ENCODE measurements around the gene DYNC1LI1.

DYNC1LI1 gene

GRCh38 chr3:32570421-32571191, at the start of gene DYNC1LI1:
TSS of gene DYNC1LI1 (minus strand) at chr3:32570858. CDS start at chr3:32570770, 88 bp downstream.
- peak within 1 kb of the TSS; percentile 82 for H3K4me3 ChIP-seq (ENCODE audit: low read depth, low read length)
- no peak for TF ChIP-seq CTCF (IDR thresholded peaks at IDR 0.05; ENCODE audit: control insufficient read depth, extremely low read depth, insufficient read depth)
- peak; percentile 56 for DNase-seq (ENCODE audit: low read depth)

GRCh38 chr3:32619395-32619794, 48.7 kb upstream of the DYNC1LI1 start:
- DNase-seq (ENCODE audit: low read depth) = no peak
- TF ChIP-seq CTCF (IDR thresholded peaks at IDR 0.05; ENCODE audit: control insufficient read depth, extremely low read depth, insufficient read depth) = no peak
- H3K4me3 ChIP-seq (ENCODE audit: low read depth, low read length) = no peak overlapping the region

- DNase-seq (ENCODE audit: low read depth) = peak; percentile 51
- no peak overlapping the region for H3K4me3 ChIP-seq (ENCODE audit: low read depth, low read length)
- TF ChIP-seq CTCF (IDR thresholded peaks at IDR 0.05; ENCODE audit: control insufficient read depth, extremely low read depth, insufficient read depth) = no peak
Measured at GRCh38 chr3:32616267-32616962, 45.8 kb upstream of the DYNC1LI1 start.

GRCh38 chr3:32614956-32615355, 44.3 kb upstream of the DYNC1LI1 start:
- no peak for TF ChIP-seq CTCF (IDR thresholded peaks at IDR 0.05; ENCODE audit: control insufficient read depth, extremely low read depth, insufficient read depth)
- no peak overlapping the region for H3K4me3 ChIP-seq (ENCODE audit: low read depth, low read length)
- no peak for DNase-seq (ENCODE audit: low read depth)

- TF ChIP-seq CTCF (IDR thresholded peaks at IDR 0.05; ENCODE audit: control insufficient read depth, extremely low read depth, insufficient read depth) = no peak
- no peak overlapping the region for H3K4me3 ChIP-seq (ENCODE audit: low read depth, low read length)
- no peak for DNase-seq (ENCODE audit: low read depth)
Measured at GRCh38 chr3:32613183-32613582, 42.5 kb upstream of the DYNC1LI1 start.

- no peak for TF ChIP-seq CTCF (IDR thresholded peaks at IDR 0.05; ENCODE audit: control insufficient read depth, extremely low read depth, insufficient read depth)
- no peak overlapping the region for H3K4me3 ChIP-seq (ENCODE audit: low read depth, low read length)
- DNase-seq (ENCODE audit: low read depth) = no peak
Measured at GRCh38 chr3:32612547-32612946, 41.9 kb upstream of the DYNC1LI1 start.
